ENCODE data around the gene C17orf58.

GRCh38 chr17:68019675-68020408, 23.6 kb upstream of the C17orf58 start:
- TF ChIP-seq CTCF (conservative IDR thresholded peaks at IDR 0.05; ENCODE audit: low read length) (peak; percentile 32), EZH2phosphoT487 (IDR thresholded peaks at IDR 0.05; ENCODE audit: borderline replicate concordance) (no peak)
